ENCODE data around the gene TMEM132A.

The TMEM132A gene

DNA sequence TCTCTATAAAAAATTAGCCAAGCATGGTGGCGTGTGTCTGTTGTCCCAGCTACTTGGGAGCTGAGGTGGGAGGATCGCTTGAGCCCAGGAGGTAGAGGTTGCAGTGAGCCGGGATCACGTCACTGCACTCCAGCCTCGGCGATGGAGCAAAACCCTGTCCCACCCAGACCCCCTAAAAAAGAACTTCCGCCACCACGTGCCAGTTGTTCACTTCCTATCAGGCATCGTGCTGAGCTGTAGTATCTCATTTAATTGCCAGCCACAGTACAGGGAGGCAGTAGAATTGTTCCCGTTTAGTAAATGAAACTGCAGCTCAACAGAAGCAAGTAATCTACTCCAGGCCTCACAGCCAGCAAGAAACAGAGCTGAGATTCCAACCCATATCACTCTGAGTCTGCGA is 3.0 kb upstream of the TMEM132A start:
- FAIRE-seq, result no peak
- DNase-seq (ENCODE audit: insufficient read length, low spot score), result no peak

DNA sequence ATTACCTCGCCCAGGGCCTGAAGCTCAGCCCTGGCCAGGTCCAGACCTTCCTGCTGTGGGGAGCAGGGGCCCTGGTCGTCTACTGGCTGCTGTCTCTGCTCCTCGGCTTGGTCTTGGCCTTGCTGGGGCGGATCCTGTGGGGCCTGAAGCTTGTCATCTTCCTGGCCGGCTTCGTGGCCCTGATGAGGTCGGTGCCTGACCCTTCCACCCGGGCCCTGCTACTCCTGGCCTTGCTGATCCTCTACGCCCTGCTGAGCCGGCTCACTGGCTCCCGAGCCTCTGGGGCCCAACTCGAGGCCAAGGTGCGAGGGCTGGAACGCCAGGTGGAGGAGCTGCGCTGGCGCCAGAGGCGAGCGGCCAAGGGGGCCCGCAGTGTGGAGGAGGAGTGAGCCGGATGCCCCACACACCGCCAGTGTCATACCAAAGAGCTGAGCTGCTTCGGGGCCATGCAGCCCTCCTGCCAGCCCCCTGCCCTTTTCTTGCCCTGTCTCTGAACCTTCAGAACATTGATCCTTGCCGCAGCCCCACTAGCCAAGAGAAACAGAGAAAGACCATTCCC is 2.4 kb upstream of the TMEM132A start:
- FAIRE-seq (no peak), DNase-seq (ENCODE audit: insufficient read length, low spot score) (no peak)

DNA sequence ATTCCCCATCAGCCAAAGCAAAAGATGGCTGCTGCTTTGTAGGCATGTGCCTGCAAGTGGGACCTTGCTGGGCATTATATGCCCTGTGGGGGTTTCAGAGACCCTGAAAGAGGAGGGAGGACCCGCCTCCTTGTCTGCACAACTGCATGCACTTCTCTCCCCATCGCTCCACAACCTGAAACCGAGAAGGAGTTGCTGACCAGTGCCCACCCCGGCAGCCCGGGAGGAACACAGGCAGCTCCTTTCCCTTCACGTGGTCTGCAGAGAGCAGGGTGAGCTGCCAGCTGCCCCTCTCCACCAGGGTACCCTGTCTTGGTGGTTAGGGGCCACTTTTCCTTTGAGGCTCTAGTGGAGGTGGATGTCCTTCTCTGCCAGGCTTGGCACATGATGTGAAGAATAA is 1.4 kb upstream of the TMEM132A start:
- DNase-seq (ENCODE audit: insufficient read length, low spot score), result no peak
- FAIRE-seq, result no peak

DNA sequence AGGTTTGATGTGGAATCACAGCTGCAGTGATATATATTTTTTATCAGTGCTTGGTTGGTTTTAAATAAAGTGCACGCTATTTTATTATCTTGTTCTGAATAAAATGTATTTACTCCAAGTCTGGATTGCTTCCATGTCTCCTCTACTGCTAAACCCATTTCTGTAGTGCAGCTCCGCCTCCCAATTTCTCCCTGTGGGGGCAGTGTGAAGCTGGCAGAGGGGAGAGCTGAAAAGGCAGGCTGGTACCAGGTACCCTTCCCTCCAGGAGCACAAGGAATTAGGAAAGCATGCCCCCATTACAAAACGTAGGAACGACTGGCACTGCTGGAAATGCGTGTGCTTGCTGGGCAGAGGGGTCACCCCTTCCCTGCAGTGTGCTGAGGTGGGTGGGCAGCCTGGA is 934 bp upstream of the TMEM132A start:
- DNase-seq (ENCODE audit: insufficient read length, low spot score) (no peak), FAIRE-seq (no peak)

DNA sequence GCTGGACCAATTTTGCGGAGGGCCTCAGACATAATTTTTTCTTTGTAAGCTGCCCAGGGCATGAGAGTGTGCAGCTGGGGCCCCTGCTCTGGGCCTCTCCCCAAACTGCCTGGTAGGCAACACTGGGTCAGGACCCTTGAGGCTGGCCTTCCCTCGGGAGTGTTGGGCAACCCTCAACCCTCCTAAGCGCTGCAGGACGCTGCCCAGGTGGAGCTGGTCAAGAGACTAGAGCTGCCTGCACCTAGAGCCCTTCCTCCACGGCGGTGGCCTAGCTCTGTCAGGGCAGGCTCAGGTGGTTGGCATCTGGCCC is 505 bp upstream of the TMEM132A start:
- no peak for FAIRE-seq

DNA sequence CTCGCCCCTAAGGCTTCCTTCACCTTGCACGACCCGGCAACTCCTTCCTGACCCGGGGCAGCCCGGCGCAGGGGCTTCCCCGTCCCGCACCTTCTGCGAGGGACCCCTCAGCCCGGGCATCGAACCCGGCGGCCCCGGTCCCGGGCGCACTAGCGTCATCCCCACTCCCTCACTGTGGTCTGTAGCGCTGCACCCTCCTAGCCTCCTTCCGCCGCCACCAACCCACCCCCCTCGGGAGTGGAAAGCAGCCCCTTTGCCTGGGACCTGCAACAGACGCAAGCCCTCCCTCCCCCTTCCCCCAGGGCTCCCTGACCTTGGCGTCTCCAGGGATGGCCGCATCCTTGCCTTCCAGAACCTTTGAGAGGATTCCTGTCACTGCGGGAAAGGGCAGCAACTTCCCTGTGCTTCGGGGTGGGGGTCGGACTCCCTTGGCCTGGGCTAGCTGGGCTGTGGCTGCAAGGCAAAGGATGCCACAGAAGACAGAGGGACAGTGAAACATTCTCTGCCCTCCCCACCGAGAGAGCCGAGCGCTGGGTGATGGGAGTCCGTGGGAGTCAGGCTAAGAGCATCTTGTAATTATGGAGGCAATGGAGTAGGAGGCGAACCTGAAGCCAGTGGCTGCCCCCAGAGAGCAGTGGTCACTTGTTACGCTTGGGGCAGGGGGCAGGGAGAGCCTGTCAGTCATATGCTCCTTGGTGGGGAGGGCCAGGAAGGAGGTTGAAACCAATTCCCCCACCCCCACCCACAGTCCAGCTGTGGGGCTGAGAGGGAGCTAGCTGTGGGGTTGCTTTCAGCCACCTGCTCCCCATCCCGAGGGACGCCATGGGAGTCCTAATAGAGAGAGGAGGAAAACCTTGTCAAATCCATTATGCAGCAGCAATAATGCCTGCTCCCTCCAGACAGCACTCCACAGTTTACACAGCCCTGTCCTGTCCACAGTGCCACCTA is 920 bp downstream of the TMEM132A start:
- DNase-seq (ENCODE audit: insufficient read length, low spot score) (no peak), FAIRE-seq (peak; percentile 86)

More for the DNA sequence above, 505 bp upstream of the TMEM132A start:
- DNase-seq (ENCODE audit: insufficient read length, low spot score), result no peak

DNA sequence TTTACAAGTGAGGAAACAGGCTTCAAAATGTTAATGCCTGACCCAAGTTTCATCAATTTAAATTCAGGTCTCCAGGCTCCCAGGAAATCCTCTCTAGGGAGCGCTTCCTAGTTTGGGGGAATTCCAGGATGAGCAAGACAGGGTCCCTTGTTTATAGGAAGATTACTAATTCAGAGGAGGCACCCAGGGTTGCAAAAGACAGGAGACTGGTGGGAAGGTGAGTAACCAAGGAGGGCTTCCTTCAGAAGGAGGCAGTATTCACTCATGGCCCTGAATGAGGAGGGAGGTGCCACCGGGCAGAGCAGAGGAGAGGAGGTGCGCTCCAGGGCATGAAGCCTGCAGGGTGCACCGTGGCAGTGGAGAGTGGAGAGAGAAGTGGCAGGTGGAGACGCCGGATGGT is 1.6 kb downstream of the TMEM132A start:
- DNase-seq (ENCODE audit: insufficient read length, low spot score) (no peak), FAIRE-seq (no peak)

DNA sequence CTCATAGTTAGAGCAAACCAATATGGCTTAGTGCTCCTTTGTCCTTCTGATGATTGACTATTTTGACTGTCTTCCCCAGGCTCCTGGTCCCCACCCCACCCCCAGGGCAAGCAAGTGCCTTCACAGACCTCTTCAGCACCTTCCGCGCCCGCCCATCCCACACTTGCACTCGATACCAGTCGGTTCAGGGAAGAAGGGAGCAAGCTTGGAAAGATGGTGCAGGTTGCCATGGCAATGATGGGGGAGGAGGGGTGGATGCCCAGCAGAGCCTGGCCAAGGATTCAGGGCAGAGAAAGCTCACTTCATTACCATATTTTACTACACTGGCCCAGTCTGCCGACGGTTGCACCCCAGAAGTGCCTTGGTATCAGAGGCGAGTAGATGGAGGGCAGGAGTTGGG is 2.2 kb downstream of the TMEM132A start:
- FAIRE-seq (no peak), DNase-seq (ENCODE audit: insufficient read length, low spot score) (no peak)

DNA sequence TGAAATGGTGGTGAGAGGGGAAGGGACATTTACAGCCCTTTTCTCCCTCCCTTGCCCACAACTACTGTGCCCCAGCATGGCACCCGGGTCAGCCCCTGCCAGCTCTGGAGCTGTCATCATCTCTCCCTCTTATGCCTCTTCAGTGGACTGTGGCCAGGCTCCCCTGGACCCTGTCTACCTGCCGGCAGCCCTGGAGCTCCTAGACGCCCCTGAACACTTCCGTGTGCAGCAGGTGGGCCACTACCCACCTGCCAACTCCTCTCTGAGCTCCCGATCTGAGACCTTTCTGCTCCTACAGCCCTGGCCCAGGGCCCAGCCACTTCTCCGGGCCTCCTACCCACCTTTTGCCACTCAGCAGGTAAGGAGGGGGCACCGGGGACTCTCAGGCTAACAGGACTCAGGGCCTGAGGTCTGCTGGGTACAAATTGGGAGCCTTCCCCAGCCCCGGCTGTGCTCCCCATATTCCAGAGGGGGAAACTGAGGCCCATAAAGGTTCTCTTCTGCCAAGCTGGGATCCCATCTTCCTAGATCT is 2.9 kb downstream of the TMEM132A start:
- DNase-seq (ENCODE audit: insufficient read length, low spot score), result no peak
- FAIRE-seq, result no peak

DNA sequence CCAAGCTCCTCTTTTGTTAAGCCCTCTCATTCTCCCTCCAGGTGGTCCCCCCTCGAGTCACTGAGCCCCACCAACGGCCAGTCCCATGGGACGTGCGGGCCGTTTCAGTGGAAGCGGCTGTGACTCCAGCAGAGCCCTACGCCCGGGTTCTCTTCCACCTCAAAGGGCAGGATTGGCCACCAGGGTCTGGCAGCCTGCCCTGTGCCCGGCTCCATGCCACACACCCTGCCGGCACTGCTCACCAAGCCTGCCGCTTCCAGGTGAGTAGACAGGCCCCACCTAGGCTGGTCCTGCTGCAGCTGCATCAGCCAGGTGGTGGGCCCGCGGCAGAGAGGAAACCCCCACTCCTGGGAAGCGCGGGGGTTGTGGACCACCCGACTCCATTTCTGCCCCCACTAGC is 3.3 kb downstream of the TMEM132A start:
- no peak for DNase-seq (ENCODE audit: insufficient read length, low spot score)
- no peak for FAIRE-seq

DNA sequence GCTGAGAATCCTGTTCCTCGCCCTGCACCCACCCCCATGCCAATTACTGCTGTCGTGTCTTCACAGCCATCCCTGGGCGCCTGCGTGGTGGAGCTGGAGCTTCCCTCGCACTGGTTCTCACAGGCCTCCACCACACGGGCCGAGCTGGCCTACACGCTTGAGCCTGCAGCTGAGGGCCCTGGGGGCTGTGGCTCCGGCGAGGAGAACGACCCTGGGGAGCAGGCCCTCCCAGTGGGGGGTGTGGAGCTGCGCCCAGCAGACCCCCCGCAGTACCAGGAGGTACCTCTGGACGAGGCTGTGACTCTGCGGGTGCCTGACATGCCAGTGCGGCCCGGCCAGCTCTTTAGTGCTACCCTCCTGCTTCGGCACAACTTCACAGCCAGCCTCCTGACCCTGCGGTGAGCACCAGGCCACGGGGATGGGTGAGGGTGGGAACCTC is 4.3 kb downstream of the TMEM132A start:
- no peak for FAIRE-seq
- no peak for DNase-seq (ENCODE audit: insufficient read length, low spot score)

DNA sequence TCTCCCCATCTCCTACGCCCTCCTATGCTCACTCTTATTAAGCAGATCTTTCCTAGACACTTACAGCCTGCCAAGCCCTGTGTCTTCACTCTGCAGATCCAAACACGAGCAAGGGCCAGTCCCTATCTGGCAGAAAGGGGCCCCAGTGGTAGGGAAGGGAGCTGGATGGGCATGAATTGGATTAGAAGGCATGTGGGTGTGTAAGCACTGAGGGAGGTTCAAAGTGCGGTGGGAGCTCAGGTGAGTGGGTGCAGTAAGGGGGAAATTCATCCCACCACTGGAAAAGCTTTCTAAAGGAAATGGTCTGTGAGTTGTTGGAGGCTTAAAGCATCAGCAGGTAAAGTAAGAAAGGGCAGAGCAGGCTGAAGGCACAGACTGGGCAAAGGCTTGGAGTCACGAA is 5.5 kb downstream of the TMEM132A start:
- no peak for DNase-seq (ENCODE audit: insufficient read length, low spot score)
- no peak for FAIRE-seq

DNA sequence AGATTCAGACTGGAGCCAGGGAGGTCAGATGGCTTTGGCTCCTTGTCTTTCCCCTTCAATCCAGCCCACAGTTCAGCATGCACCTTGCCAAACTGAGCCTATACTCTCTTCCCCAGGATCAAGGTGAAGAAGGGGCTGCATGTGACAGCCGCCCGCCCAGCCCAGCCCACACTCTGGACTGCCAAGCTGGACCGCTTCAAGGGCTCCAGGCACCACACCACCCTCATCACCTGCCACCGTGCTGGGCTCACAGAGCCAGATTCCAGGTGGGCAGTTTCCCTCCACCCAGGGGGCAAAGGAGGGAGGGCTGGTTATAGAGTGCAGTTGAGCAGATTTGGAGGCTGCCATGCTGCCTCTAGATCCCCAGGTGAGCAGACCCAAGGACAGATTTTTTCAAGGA is 6.1 kb downstream of the TMEM132A start:
- FAIRE-seq (no peak), DNase-seq (ENCODE audit: insufficient read length, low spot score) (no peak)

DNA sequence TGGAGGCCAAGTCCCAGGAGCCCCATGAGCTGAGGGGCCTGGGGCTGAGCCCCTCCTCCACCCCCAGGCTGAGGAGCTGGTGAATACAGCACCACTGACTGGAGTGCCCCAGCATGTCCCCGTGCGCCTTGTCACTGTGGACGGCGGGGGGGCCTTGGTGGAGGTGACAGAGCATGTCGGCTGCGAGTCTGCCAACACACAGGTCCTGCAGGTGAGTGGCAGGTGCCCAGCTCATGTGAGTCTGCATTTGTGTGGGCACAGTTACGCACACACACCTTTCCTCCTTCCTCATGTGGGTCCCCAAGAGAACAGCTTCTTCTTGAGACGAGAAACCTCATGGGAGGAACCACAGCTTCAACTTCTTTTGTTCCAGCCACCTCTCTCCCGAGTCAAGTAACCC is 7.7 kb downstream of the TMEM132A start:
- DNase-seq (ENCODE audit: insufficient read length, low spot score) (no peak), FAIRE-seq (no peak)

DNA sequence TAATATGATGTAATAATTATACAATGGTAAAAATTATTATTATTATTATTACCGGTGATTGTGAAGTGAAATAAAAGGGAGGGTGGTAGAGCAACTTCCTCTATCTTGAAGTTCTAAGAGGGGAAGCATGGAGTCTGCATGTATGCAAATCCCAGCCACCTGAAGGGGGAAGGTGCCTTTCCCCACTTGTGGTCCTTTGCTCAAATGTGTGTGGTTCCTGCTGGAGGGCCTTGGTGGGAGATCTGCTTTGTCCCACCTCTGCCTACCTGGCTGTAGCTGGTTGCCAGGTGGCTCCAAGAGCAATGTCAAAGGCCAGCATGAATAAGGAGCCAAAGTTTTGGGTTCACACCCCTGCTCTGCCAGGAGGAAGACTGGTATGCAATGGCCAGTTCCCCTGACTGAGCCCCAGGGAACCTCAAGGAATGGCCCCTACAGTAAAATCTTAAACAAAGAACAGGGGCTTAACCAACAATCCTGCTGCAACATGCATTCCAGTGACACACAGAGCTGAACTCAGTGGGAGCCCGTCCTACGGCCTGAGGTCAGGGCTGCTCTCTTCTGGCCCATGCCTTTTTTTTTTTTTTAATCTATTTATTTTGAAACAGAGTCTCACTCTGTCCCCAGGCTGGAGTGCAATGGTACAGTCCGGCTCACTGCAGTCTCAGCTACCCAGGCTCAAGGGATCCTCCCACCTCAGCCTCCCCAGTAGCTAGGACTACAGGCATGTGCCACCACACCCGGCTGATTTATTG is 8.5 kb downstream of the TMEM132A start:
- peak; percentile 61 for FAIRE-seq
- no peak for DNase-seq (ENCODE audit: insufficient read length, low spot score)

DNA sequence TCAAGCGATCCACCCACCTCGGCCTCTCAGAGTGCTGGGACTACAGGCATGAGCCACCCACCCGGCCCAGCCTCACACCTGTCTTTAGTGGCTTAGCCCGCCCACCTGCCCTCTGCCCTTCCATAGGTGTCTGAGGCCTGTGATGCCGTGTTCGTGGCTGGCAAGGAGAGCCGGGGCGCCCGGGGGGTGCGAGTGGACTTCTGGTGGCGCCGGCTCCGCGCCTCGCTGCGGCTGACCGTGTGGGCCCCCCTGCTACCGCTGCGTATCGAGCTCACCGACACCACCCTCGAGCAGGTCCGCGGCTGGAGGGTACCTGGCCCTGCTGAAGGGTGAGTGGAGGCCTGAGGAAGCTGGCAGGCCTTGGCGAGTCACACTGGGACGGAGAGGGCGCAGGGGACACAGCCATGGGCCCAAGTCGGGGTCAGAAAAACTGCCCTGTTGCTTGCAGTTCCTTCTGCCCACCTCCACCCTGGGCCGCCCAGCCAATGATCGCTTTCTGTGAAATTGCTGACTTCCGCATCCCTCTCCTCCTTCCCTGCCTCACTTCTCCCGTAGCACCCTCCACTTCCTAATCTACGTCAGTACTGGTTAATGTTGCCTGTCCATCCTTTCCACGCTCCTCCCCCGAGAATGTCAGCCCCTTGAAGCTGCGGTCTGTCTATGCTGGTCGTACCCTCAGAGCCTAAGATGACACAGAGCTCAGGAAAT is 9.3 kb downstream of the TMEM132A start:
- FAIRE-seq (no peak), DNase-seq (ENCODE audit: insufficient read length, low spot score) (no peak)

DNA sequence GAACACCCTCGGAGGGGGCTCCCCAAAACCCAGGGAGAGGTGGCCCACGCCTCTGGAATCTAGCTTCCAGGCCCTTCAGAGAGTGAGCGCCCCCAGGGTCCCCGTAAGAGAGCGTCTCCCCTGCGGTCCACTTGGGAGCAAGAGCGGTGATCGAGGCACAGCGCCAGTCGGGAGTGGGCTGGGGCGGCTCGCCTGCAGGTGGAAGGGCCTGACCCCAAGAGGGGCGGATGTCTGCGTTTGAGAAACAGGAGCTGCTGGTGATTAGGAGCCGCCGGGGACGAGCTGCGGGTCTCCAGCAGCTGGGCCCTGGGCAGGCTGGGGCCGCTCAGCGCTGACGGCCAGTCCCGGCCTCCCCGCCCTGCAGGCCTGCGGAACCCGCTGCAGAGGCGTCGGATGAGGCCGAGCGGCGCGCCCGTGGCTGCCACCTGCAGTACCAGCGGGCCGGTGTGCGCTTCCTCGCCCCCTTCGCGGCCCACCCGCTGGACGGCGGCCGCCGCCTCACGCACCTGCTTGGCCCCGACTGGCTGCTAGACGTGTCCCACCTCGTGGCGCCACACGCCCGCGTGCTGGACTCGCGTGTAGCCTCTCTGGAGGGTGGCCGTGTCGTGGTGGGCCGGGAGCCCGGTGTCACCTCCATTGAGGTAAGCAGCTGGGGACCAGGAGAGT is 10.0 kb downstream of the TMEM132A start:
- DNase-seq (ENCODE audit: insufficient read length, low spot score) (no peak), FAIRE-seq (no peak)

DNA sequence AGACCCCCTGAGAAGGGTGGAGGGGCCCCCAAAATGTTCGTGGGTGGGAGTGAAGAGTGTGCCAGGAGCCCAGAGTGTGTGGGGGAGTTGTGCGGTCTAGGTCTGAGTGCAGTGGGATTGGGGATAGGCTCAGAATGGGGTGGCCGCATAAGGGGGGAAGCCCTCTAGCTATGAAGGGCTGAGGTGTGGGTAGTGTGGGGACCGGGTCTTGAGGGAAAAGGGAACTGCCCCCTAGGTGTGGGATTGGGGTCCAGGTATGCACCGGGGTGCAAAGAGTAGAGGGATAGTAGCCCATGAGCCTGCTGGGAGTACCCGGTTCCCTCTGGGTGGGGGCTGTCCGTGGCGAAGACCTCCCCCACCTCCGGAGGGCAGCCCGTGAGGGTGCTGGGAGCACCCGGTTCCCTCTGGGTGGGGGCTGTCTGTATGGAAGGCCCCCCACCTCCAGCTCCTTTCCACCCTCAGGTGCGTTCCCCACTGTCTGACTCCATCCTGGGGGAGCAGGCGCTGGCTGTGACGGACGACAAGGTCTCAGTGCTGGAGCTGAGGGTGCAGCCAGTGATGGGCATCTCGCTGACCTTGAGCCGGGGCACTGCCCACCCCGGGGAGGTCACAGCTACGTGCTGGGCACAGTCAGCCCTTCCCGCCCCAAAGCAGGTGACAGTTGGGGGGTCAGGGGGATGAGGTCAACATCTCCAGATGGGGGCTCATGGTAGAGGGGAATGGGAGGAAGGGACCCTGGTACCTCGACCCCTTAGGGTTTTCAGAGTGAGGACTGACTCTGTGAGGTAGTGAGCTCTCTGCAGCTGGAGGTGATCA is 10.7 kb downstream of the TMEM132A start:
- FAIRE-seq (no peak), DNase-seq (ENCODE audit: insufficient read length, low spot score) (no peak)

DNA sequence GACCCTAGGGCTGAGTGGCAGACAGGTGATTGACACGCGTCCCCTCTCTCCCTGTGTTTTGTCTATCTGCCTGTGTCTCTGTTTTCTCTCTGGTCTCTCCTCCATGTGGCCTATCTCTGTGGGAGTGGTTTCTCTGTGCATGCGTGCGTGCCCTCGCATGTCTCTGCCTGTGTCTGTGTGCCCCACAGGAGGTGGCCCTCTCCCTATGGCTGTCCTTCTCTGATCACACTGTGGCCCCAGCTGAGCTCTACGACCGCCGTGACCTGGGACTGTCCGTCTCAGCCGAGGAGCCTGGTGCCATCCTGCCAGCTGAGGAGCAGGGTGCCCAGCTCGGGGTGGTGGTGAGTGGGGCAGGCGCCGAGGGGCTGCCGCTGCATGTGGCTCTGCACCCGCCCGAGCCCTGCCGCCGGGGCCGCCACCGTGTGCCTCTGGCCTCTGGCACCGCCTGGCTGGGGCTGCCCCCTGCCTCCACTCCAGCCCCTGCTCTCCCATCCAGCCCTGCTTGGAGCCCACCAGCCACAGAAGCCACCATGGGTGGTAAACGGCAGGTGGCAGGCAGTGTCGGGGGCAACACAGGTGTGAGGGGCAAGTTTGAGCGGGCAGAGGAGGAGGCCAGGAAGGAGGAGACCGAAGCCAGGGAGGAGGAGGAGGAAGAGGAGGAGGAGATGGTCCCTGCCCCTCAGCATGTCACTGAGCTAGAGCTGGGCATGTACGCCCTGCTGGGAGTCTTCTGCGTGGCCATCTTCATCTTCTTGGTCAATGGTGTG is 11.6 kb downstream of the TMEM132A start:
- no peak for FAIRE-seq

More for the DNA sequence above, 11.6 kb downstream of the TMEM132A start:
- DNase-seq (ENCODE audit: insufficient read length, low spot score), result no peak

Measured in GM19239 (cell line).